WTC11 (cell line): Measurements from ENCODE around the gene TIMM10. TPM values are rescaled to one million over a fixed set of nuclear protein-coding genes. Genes with fewer than 3 reads are reported as not detected.

Experiments
- ATAC-seq: fragments of 200-7000 bp; cut with Tn5 transposase; 2 replicates; pipeline ENCODE4 v1.10.0; 2021; ENCODE audit warnings: mild to moderate bottlenecking, moderate library complexity
- CTCF ChIA-PET: fragments of 300-600 bp; sonication (Branson Sonifier 250); formaldehyde crosslinking; loops from one replicate; lab custom pipeline; 2021; ENCODE audit warnings: antibody characterized with exemption; lab: Charles Lee
- POLR2A ChIA-PET: fragments of 350-600 bp; sonication (Branson Sonifier 250); formaldehyde crosslinking; loops from one replicate; lab custom pipeline; 2021; ENCODE audit warnings: antibody characterized with exemption; lab: Charles Lee
- DNase-seq: peaks from one replicate; pipeline ENCODE4 v3.0.0; 2021; ENCODE audit warnings: low spot score
- H3K27ac Mint-ChIP-seq: 2 replicates; pipeline ENCODE4 v1.8.0; 2021; ENCODE audit warnings: mixed read lengths
- H3K27me3 Mint-ChIP-seq: 2 replicates; pipeline ENCODE4 v1.8.0; 2021; ENCODE audit warnings: low read depth, mild to moderate bottlenecking, moderate library complexity, mixed read lengths
- H3K36me3 Mint-ChIP-seq: 2 replicates; pipeline ENCODE4 v1.8.0; 2021; ENCODE audit warnings: mixed read lengths
- H3K4me1 Mint-ChIP-seq: 2 replicates; pipeline ENCODE4 v1.8.0; 2022; ENCODE audit warnings: mixed read lengths
- H3K4me3 Mint-ChIP-seq: 2 replicates; pipeline ENCODE4 v1.8.0; 2021; ENCODE audit warnings: mild to moderate bottlenecking, moderate library complexity, mixed read lengths
- H3K9me3 Mint-ChIP-seq: 2 replicates; pipeline ENCODE4 v1.8.0; 2021; ENCODE audit warnings: mixed read lengths
- EMX1 ChIP-seq: fragments of 250-450 bp; sonication (Bioruptor Pico); IDR thresholded peaks from 2 replicates; pipeline ENCODE4 v1.8.0; 2021; ENCODE audit warnings: mild to moderate bottlenecking
- ETV6 ChIP-seq: sonication (generic); formaldehyde crosslinking; IDR thresholded peaks from 2 replicates; pipeline ENCODE4 v1.8.1; 2022; ENCODE audit warnings: mild to moderate bottlenecking, missing genetic modification reagents
- FOXK1 ChIP-seq: sonication (generic); formaldehyde crosslinking; IDR thresholded peaks from 2 replicates; pipeline ENCODE4 v1.8.0; 2022; ENCODE audit warnings: mild to moderate bottlenecking, moderate library complexity, missing genetic modification reagents
- GABPB1 ChIP-seq: sonication (generic); formaldehyde crosslinking; IDR thresholded peaks from 2 replicates; pipeline ENCODE4 v1.8.1; 2023; ENCODE audit warnings: mild to moderate bottlenecking, missing genetic modification reagents
- HMGA2 ChIP-seq: fragments of 250-450 bp; sonication (Bioruptor Pico); IDR thresholded peaks from 2 replicates; pipeline ENCODE4 v1.4.0; 2021; ENCODE audit warnings: mild to moderate bottlenecking, moderate library complexity
- MXD4 ChIP-seq: fragments of 250-450 bp; sonication (Bioruptor Pico); IDR thresholded peaks from 2 replicates; pipeline ENCODE4 v1.8.0; 2021; ENCODE audit warnings: mild to moderate bottlenecking, moderate library complexity, borderline replicate concordance
- NFATC4 ChIP-seq: fragments of 250-450 bp; sonication (Bioruptor Pico); IDR thresholded peaks from 2 replicates; pipeline ENCODE4 v1.9.0; 2021; ENCODE audit warnings: mild to moderate bottlenecking
- NFE2L1 ChIP-seq: sonication (generic); formaldehyde crosslinking; IDR thresholded peaks from 2 replicates; pipeline ENCODE4 v1.8.1; 2023; ENCODE audit warnings: missing genetic modification reagents
- PRRX2 ChIP-seq: fragments of 250-450 bp; sonication (Bioruptor Pico); IDR thresholded peaks from 2 replicates; pipeline ENCODE4 v1.8.0; 2021; ENCODE audit warnings: mild to moderate bottlenecking
- SMAD3 ChIP-seq: sonication (generic); formaldehyde crosslinking; IDR thresholded peaks from 2 replicates; pipeline ENCODE4 v1.8.0; 2022; ENCODE audit warnings: missing genetic modification reagents, mild to moderate bottlenecking, borderline replicate concordance
- total RNA-seq: library from RNA; stranded (reverse); gene quantifications from 3 replicates; pipeline ENCODE4 v1.2.3, GENCODE V29; 2021
- TF ChIP-seq, protein P1 (sequence below): sonication (generic); formaldehyde crosslinking; IDR thresholded peaks from 2 replicates; pipeline ENCODE4 v1.8.0; 2023; ENCODE audit warnings: missing genetic modification reagents, mild to moderate bottlenecking, borderline replicate concordance
- TF ChIP-seq, protein P2 (sequence below): sonication (generic); formaldehyde crosslinking; IDR thresholded peaks from 2 replicates; pipeline ENCODE4 v1.8.1; 2022; ENCODE audit warnings: low read depth, mild to moderate bottlenecking, moderate library complexity, missing genetic modification reagents, borderline replicate concordance
- TF ChIP-seq, protein P3 (sequence below): sonication (generic); formaldehyde crosslinking; IDR thresholded peaks from 2 replicates; pipeline ENCODE4 v1.8.1; 2023; ENCODE audit warnings: mild to moderate bottlenecking, missing genetic modification reagents
- TF ChIP-seq, protein P4 (sequence below): sonication (generic); formaldehyde crosslinking; conservative IDR thresholded peaks from 2 replicates; pipeline ENCODE4 v1.8.1; 2022; ENCODE audit warnings: mild to moderate bottlenecking, missing genetic modification reagents
- TF ChIP-seq, protein P5 (sequence below): sonication (generic); formaldehyde crosslinking; IDR thresholded peaks from 2 replicates; pipeline ENCODE4 v1.8.1; 2023; ENCODE audit warnings: mild to moderate bottlenecking, missing genetic modification reagents, borderline replicate concordance
- TF ChIP-seq, protein P6 (sequence below): fragments of 250-450 bp; sonication (Bioruptor Pico); IDR thresholded peaks from 2 replicates; pipeline ENCODE4 v1.9.0; 2021; ENCODE audit warnings: mild to moderate bottlenecking
- TF ChIP-seq, protein P7 (sequence below): sonication (generic); formaldehyde crosslinking; IDR thresholded peaks from 2 replicates; pipeline ENCODE4 v1.8.0; 2022; ENCODE audit warnings: mild to moderate bottlenecking, missing genetic modification reagents
- TF ChIP-seq, protein P8 (sequence below): sonication (generic); formaldehyde crosslinking; IDR thresholded peaks from 2 replicates; pipeline ENCODE4 v1.8.1; 2023; ENCODE audit warnings: mild to moderate bottlenecking, missing genetic modification reagents, moderate library complexity
- TF ChIP-seq, protein P9 (sequence below): fragments of 250-450 bp; sonication (Bioruptor Pico); IDR thresholded peaks from 2 replicates; pipeline ENCODE4 v1.9.0; 2021; ENCODE audit warnings: moderate library complexity, mild to moderate bottlenecking, inconsistent platforms, borderline replicate concordance

Gene TIMM10
- total RNA-seq, 1 experiment from 2014 or later = 92.8 TPM

DNA sequence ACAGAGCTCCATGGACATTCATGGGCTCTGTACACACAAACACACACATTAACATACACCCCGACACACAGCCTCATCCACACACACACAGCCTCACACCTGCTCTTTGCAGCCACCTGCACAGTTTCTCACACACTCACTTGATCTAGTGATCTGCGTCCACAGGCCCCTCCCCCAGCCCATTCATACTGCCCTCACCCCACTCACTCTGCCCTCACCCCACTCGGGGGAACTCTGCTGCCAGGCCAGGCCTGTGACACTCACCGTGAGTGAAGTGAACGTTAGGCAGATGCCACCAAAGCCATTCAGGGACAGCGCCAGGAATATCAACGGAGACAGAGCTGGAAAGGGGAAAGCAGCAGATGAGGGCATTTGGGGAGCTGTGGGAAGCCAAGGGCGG, 30.0 kb downstream of the TIMM10 start:
- DNase-seq = no peak
- TF ChIP-seq FOXK1 (no peak), NFATC4 (CRISPR knock-in tag) (no peak), MXD4 (CRISPR knock-in tag) (no peak), HMGA2 (CRISPR knock-in tag) (no peak), EMX1 (CRISPR knock-in tag) (no peak), NFE2L1 (CRISPR knock-in tag) (no peak), PRRX2 (CRISPR knock-in tag) (no peak), ETV6 (CRISPR knock-in tag) (no peak), SMAD3 (CRISPR knock-in tag) (no peak), GABPB1 (CRISPR knock-in tag) (no peak)
- TF ChIP-seq, protein P1, sequence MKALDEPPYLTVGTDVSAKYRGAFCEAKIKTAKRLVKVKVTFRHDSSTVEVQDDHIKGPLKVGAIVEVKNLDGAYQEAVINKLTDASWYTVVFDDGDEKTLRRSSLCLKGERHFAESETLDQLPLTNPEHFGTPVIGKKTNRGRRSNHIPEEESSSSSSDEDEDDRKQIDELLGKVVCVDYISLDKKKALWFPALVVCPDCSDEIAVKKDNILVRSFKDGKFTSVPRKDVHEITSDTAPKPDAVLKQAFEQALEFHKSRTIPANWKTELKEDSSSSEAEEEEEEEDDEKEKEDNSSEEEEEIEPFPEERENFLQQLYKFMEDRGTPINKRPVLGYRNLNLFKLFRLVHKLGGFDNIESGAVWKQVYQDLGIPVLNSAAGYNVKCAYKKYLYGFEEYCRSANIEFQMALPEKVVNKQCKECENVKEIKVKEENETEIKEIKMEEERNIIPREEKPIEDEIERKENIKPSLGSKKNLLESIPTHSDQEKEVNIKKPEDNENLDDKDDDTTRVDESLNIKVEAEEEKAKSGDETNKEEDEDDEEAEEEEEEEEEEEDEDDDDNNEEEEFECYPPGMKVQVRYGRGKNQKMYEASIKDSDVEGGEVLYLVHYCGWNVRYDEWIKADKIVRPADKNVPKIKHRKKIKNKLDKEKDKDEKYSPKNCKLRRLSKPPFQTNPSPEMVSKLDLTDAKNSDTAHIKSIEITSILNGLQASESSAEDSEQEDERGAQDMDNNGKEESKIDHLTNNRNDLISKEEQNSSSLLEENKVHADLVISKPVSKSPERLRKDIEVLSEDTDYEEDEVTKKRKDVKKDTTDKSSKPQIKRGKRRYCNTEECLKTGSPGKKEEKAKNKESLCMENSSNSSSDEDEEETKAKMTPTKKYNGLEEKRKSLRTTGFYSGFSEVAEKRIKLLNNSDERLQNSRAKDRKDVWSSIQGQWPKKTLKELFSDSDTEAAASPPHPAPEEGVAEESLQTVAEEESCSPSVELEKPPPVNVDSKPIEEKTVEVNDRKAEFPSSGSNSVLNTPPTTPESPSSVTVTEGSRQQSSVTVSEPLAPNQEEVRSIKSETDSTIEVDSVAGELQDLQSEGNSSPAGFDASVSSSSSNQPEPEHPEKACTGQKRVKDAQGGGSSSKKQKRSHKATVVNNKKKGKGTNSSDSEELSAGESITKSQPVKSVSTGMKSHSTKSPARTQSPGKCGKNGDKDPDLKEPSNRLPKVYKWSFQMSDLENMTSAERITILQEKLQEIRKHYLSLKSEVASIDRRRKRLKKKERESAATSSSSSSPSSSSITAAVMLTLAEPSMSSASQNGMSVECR (CRISPR knock-in tag) = no peak
- TF ChIP-seq, protein P2, sequence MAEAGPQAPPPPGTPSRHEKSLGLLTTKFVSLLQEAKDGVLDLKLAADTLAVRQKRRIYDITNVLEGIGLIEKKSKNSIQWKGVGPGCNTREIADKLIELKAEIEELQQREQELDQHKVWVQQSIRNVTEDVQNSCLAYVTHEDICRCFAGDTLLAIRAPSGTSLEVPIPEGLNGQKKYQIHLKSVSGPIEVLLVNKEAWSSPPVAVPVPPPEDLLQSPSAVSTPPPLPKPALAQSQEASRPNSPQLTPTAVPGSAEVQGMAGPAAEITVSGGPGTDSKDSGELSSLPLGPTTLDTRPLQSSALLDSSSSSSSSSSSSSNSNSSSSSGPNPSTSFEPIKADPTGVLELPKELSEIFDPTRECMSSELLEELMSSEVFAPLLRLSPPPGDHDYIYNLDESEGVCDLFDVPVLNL (CRISPR knock-in tag) = no peak
- TF ChIP-seq, protein P3, sequence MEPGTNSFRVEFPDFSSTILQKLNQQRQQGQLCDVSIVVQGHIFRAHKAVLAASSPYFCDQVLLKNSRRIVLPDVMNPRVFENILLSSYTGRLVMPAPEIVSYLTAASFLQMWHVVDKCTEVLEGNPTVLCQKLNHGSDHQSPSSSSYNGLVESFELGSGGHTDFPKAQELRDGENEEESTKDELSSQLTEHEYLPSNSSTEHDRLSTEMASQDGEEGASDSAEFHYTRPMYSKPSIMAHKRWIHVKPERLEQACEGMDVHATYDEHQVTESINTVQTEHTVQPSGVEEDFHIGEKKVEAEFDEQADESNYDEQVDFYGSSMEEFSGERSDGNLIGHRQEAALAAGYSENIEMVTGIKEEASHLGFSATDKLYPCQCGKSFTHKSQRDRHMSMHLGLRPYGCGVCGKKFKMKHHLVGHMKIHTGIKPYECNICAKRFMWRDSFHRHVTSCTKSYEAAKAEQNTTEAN (CRISPR knock-in tag) = no peak
- TF ChIP-seq, protein P4, sequence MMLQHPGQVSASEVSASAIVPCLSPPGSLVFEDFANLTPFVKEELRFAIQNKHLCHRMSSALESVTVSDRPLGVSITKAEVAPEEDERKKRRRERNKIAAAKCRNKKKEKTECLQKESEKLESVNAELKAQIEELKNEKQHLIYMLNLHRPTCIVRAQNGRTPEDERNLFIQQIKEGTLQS = no peak
- TF ChIP-seq, protein P5, sequence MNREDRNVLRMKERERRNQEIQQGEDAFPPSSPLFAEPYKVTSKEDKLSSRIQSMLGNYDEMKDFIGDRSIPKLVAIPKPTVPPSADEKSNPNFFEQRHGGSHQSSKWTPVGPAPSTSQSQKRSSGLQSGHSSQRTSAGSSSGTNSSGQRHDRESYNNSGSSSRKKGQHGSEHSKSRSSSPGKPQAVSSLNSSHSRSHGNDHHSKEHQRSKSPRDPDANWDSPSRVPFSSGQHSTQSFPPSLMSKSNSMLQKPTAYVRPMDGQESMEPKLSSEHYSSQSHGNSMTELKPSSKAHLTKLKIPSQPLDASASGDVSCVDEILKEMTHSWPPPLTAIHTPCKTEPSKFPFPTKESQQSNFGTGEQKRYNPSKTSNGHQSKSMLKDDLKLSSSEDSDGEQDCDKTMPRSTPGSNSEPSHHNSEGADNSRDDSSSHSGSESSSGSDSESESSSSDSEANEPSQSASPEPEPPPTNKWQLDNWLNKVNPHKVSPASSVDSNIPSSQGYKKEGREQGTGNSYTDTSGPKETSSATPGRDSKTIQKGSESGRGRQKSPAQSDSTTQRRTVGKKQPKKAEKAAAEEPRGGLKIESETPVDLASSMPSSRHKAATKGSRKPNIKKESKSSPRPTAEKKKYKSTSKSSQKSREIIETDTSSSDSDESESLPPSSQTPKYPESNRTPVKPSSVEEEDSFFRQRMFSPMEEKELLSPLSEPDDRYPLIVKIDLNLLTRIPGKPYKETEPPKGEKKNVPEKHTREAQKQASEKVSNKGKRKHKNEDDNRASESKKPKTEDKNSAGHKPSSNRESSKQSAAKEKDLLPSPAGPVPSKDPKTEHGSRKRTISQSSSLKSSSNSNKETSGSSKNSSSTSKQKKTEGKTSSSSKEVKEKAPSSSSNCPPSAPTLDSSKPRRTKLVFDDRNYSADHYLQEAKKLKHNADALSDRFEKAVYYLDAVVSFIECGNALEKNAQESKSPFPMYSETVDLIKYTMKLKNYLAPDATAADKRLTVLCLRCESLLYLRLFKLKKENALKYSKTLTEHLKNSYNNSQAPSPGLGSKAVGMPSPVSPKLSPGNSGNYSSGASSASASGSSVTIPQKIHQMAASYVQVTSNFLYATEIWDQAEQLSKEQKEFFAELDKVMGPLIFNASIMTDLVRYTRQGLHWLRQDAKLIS (CRISPR knock-in tag) = no peak
- TF ChIP-seq, protein P6, sequence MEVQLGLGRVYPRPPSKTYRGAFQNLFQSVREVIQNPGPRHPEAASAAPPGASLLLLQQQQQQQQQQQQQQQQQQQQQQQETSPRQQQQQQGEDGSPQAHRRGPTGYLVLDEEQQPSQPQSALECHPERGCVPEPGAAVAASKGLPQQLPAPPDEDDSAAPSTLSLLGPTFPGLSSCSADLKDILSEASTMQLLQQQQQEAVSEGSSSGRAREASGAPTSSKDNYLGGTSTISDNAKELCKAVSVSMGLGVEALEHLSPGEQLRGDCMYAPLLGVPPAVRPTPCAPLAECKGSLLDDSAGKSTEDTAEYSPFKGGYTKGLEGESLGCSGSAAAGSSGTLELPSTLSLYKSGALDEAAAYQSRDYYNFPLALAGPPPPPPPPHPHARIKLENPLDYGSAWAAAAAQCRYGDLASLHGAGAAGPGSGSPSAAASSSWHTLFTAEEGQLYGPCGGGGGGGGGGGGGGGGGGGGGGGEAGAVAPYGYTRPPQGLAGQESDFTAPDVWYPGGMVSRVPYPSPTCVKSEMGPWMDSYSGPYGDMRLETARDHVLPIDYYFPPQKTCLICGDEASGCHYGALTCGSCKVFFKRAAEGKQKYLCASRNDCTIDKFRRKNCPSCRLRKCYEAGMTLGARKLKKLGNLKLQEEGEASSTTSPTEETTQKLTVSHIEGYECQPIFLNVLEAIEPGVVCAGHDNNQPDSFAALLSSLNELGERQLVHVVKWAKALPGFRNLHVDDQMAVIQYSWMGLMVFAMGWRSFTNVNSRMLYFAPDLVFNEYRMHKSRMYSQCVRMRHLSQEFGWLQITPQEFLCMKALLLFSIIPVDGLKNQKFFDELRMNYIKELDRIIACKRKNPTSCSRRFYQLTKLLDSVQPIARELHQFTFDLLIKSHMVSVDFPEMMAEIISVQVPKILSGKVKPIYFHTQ (CRISPR knock-in tag) = no peak
- TF ChIP-seq, protein P7, sequence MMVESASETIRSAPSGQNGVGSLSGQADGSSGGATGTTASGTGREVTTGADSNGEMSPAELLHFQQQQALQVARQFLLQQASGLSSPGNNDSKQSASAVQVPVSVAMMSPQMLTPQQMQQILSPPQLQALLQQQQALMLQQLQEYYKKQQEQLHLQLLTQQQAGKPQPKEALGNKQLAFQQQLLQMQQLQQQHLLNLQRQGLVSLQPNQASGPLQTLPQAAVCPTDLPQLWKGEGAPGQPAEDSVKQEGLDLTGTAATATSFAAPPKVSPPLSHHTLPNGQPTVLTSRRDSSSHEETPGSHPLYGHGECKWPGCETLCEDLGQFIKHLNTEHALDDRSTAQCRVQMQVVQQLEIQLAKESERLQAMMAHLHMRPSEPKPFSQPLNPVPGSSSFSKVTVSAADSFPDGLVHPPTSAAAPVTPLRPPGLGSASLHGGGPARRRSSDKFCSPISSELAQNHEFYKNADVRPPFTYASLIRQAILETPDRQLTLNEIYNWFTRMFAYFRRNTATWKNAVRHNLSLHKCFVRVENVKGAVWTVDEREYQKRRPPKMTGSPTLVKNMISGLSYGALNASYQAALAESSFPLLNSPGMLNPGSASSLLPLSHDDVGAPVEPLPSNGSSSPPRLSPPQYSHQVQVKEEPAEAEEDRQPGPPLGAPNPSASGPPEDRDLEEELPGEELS (CRISPR knock-in tag) = no peak
- TF ChIP-seq, protein P8, sequence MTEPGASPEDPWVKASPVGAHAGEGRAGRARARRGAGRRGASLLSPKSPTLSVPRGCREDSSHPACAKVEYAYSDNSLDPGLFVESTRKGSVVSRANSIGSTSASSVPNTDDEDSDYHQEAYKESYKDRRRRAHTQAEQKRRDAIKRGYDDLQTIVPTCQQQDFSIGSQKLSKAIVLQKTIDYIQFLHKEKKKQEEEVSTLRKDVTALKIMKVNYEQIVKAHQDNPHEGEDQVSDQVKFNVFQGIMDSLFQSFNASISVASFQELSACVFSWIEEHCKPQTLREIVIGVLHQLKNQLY (CRISPR knock-in tag) = no peak
- TF ChIP-seq, protein P9, sequence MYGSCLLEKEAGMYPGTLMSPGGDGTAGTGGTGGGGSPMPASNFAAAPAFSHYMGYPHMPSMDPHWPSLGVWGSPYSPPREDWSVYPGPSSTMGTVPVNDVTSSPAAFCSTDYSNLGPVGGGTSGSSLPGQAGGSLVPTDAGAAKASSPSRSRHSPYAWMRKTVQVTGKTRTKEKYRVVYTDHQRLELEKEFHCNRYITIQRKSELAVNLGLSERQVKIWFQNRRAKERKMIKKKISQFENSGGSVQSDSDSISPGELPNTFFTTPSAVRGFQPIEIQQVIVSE (CRISPR knock-in tag) = no peak
- Mint-ChIP-seq H3K27ac (peak overlapping the region; percentile 86), H3K9me3 (no peaks in the 10 kb centered on the region), H3K27me3 (no peaks in the 10 kb centered on the region; the same call in 1 of the 2 replicates), H3K36me3 (peaks cover 14% of the 10 kb centered on the region), H3K4me1 (peaks cover 43% of the 10 kb centered on the region), H3K4me3 (peak overlapping the region; percentile 51)
- ChIA-PET CTCF (interaction anchor here (0.6 to 4.8 kb wide), 6 partner anchors 9 to 155 kb away, joined by 4 to 28 read pairs (median 10); partner anchors contain the start of genes SLC43A1 and UBE2L6), POLR2A (interaction anchor here (0.8 to 1.6 kb wide), 3 partner anchors 14 to 262 kb away, joined by 3 to 13 read pairs (median 6); partner anchors contain the start of gene SLC43A1)
- no peak for ATAC-seq
